IPS-15b (cell line): ENCODE measurements around the gene ROR2.
"Not testable (repeated sequence)": the region's sequence is repeated elsewhere in the genome, so short reads cannot be mapped to it uniquely, and the experiment has no call there.

Source experiments
- H3K27me3 ChIP-seq: one replicate; pipeline ENCODE4 v1.6.1; 2013; ENCODE audit warnings: low read length; ENCODE audit not compliant: control insufficient read depth, insufficient read depth
- H3K36me3 ChIP-seq: one replicate; pipeline ENCODE4 v1.6.1; 2013; ENCODE audit warnings: low read length; ENCODE audit not compliant: control insufficient read depth, insufficient read depth
- H3K4me1 ChIP-seq: one replicate; pipeline ENCODE4 v1.6.1; 2013; ENCODE audit warnings: mild to moderate bottlenecking, low read length; ENCODE audit not compliant: control insufficient read depth, insufficient read depth
- H3K4me3 ChIP-seq: one replicate; pipeline ENCODE4 v1.5.1; 2013; ENCODE audit warnings: low read depth, low read length
- H3K9ac ChIP-seq: one replicate; pipeline ENCODE4 v1.6.1; 2013; ENCODE audit warnings: low read depth, mild to moderate bottlenecking, low read length
- H3K9me3 ChIP-seq: one replicate; pipeline ENCODE4 v1.6.1; 2013; ENCODE audit warnings: mild to moderate bottlenecking, low read length; ENCODE audit not compliant: control insufficient read depth, insufficient read depth

The ROR2 gene

GRCh38 chr9:91519520-91520277, 430.3 kb downstream of the ROR2 start:
- Histone ChIP-seq H3K36me3 (no peaks in the 10 kb centered on the region), H3K9ac (no peak overlapping the region), H3K9me3 (no peaks in the 10 kb centered on the region), H3K4me3 (no peak overlapping the region), H3K4me1 (no peaks in the 10 kb centered on the region), H3K27me3 (no peaks in the 10 kb centered on the region)

- no peaks in the 10 kb centered on the region for H3K4me1 ChIP-seq
- no peaks in the 10 kb centered on the region for H3K9me3 ChIP-seq
- H3K9ac ChIP-seq: no peak overlapping the region
- no peak overlapping the region for H3K4me3 ChIP-seq
- no peaks in the 10 kb centered on the region for H3K36me3 ChIP-seq
- H3K27me3 ChIP-seq: no peaks in the 10 kb centered on the region
Measured at GRCh38 chr9:91518462-91518861, 431.6 kb downstream of the ROR2 start.

GRCh38 chr9:91517801-91518200, 432.2 kb downstream of the ROR2 start:
- H3K9me3 ChIP-seq: no peaks in the 10 kb centered on the region
- no peak overlapping the region for H3K9ac ChIP-seq
- H3K36me3 ChIP-seq: no peaks in the 10 kb centered on the region
- H3K27me3 ChIP-seq: no peaks in the 10 kb centered on the region
- H3K4me3 ChIP-seq: no peak overlapping the region
- H3K4me1 ChIP-seq: no peaks in the 10 kb centered on the region

GRCh38 chr9:91517332-91517731, 432.7 kb downstream of the ROR2 start:
- H3K4me3 ChIP-seq, H3K9ac ChIP-seq, H3K36me3 ChIP-seq, H3K4me1 ChIP-seq, H3K27me3 ChIP-seq, H3K9me3 ChIP-seq: not testable (repeated sequence)

GRCh38 chr9:91516777-91517176, 433.3 kb downstream of the ROR2 start:
- Histone ChIP-seq H3K4me3 (no peak overlapping the region), H3K9ac (no peak overlapping the region), H3K27me3 (no peaks in the 10 kb centered on the region), H3K4me1 (no peaks in the 10 kb centered on the region), H3K36me3 (no peaks in the 10 kb centered on the region), H3K9me3 (no peaks in the 10 kb centered on the region)

GRCh38 chr9:91516081-91516480, 433.9 kb downstream of the ROR2 start:
- Histone ChIP-seq H3K36me3 (no peaks in the 10 kb centered on the region), H3K4me3 (no peak overlapping the region), H3K9ac (no peak overlapping the region), H3K27me3 (no peaks in the 10 kb centered on the region), H3K4me1 (no peaks in the 10 kb centered on the region), H3K9me3 (no peaks in the 10 kb centered on the region)

DNA sequence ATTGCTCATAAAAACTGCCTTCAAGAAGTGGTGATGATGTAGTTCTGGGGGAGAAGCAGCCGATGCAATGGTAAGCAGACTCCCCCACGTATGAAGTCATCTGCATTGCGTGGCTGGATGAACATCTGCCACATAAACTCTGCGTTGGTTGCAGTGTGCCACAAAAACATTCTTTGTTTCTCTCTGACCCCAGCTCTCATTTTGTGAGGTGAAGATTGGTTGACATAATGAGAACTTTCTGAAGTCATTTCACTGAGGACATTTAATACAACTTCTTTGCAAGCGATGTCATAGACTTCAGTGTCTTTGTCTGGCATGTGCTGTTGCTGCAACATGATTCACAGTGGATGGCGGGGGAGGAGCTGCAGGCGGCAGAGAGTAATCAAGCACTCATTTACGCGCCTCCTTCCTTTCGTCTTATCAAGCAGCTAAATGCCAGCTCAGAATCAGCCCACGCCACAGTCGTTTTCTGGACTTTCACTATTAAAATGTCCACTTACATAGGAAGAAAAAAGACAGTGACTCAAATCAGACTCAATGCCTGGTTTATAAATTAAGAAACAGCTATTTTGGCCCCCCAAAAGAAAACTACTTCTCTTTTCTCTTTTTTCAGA, 434.8 kb downstream of the ROR2 start:
- Histone ChIP-seq H3K9ac (no peak overlapping the region), H3K36me3 (no peaks in the 10 kb centered on the region), H3K4me3 (no peak overlapping the region)

More for the DNA sequence above, 434.8 kb downstream of the ROR2 start:
- Histone ChIP-seq H3K9me3 (no peaks in the 10 kb centered on the region), H3K4me1 (no peaks in the 10 kb centered on the region), H3K27me3 (no peaks in the 10 kb centered on the region)
